ENCODE data around the gene TIE1.

DNA sequence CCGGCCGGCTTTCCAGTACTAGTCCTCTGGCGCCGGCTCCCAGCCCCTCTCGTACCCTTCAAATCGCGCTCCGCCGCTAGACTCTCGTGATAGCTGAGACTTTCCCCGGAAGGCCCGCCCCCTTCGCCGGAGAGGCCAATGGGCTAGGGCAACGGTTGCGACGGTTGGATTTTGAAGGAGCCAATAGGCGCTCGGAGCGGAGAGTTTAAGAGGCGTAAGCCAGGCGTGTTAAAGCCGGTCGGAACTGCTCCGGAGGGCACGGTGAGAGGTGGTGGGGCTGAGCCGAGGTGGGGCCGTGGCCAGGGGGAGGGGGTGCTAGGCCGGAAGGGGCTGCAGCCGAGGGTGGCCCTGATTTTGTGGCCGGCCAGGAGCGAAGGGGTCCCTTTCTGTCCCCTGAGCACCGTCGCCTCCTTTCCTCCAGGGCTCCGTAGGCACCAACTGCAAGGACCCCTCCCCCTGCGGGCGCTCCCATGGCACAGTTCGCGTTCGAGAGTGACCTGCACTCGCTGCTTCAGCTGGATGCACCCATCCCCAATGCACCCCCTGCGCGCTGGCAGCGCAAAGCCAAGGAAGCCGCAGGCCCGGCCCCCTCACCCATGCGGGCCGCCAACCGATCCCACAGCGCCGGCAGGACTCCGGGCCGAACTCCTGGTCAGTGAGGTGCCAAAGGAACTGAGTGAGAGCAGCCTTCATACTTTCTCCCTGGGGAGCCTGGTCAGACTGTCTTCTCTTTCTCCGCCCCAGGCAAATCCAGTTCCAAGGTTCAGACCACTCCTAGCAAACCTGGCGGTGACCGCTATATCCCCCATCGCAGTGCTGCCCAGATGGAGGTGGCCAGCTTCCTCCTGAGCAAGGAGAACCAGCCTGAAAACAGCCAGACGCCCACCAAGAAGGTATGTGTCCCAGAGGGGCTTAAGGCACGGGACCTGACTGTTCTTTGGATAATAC is 58.2 kb downstream of the TIE1 start, which contains the start of gene CDC20:
- peak; percentile 81 for TF ChIP-seq MAX (IDR thresholded peaks at IDR 0.05; ENCODE audit: insufficient read depth, insufficient read length)
- TF ChIP-seq POLR2AphosphoS5 (IDR thresholded peaks at IDR 0.05; ENCODE audit: insufficient read depth, low read depth, low read length) = peak; percentile 44
- no peak for TF ChIP-seq CTCF (IDR thresholded peaks at IDR 0.05; ENCODE audit: extremely low read depth in 1 of 2, insufficient read depth in 1 of 2, low read depth in 1 of 2, low read length in 2 of 2)
- no peak for TF ChIP-seq POLR2A (IDR thresholded peaks at IDR 0.05; ENCODE audit: low read depth, low read length)
- TF ChIP-seq EZH2 (IDR thresholded peaks at IDR 0.05; ENCODE audit: borderline replicate concordance, low read depth, low read length, severe bottlenecking) = no peak
- no peak for TF ChIP-seq JUN (IDR thresholded peaks at IDR 0.05; ENCODE audit: borderline replicate concordance, insufficient read depth, insufficient read length, low read depth)
- TF ChIP-seq FOS (IDR thresholded peaks at IDR 0.05; ENCODE audit: borderline replicate concordance, insufficient read depth, low read length) = no peak
- no peak for TF ChIP-seq GATA2 (IDR thresholded peaks at IDR 0.05; ENCODE audit: insufficient read depth, insufficient read length, low read depth, low read length)
